ENCODE measurements around the gene LILRA5.
A peak's percentile ranks its signal among the peaks of the same experiment; 100 is the strongest.
"Not testable (repeated sequence)": the region's sequence is repeated elsewhere in the genome, so short reads cannot be mapped to it uniquely, and the experiment has no call there.

Gene LILRA5

DNA sequence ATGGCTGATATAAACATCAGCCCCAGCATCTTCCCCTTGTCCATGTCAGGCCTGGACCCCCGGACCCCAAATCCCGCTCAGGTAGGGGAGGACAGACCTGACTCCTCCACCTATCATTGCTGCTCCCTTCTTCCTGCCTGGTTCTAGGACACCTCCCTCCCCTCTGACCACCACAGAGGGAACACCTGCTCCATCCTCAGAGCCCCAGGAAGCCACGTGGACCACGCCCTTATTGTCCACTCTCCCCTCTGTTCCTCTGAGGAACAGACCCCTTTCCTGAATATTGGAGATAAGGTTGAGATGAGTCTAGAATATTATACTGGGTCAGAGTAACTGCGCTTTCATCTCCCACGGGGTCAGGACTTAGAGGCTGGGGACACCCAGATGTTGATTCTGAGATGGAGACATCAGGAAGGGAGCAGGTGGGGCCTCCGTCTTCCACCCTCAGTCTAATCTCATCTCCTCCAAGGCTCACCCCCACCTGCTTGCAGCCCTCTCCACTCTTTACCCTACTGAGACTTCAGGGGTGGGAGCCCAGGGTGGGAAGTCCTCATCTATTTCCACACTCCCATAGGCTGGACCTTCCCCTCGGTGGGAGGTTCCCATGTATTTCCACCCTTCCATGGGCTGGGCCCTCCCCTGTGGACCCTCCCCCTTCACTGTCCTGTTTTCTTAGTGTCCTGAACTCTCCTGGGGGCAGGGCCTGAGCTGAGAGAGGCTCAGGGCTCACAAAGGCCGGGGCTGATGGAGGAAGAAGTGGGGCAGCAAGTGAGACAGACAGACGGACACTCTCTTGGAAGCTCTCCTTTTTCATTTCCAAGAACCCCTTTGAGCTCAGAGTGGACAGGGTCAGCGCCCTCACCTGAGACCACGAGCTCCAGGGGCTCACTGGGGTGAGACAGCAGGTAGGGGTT, 23.3 kb upstream of the LILRA5 start:
- intact Hi-C loops (cut with DNase I) = no loop called here
- DNase-seq = peak in 3 of 42 donors; percentile 16 to 28 (median 20)

- DNase-seq = peak in 1 of 42 donors; percentile 15
- intact Hi-C loops (cut with DNase I) = no loop called here
These were observed 22.2 kb upstream of the LILRA5 start for GRCh38 chr19:54335164-54335563.

DNA sequence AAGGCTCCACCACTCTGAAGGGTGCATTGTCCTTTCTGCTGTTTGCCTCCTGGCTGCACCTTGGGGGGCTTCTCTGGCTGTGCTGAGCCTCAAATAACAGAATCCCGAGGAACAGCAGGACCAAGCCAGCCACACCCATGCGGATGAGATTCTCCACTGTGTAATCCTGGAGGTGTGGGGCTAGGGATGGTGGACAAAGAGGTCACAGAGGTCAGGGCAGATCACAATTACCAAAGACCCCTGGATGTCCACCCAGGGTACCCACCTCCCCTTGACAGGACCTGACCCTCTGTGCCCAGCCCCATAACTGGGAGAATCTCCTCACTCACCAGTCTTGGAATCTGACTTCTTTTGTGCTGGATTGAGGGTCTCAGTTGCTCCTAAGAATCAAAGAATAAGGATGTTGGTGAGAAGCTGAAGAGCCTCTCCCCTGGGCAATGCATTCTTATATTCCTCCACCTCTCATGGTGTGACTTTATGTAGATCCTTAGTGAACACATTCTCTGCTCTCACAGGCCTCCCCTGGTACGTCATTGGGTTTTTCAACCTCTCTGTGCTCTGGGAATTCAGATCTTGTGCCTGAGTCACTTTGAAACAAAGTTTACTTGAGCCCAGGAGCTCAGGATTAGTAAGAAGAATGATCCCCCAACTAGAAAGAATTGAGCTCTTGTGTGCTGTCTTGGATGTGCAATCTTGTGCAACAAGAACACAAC, 20.8 kb upstream of the LILRA5 start:
- intact Hi-C loops (cut with DNase I) = no loop called here
- DNase-seq = peak in 1 of 42 donors; percentile 2

GRCh38 chr19:54332149-54332548, 19.2 kb upstream of the LILRA5 start:
- intact Hi-C loops (cut with DNase I) = no loop called here
- peak in 1 of 42 donors; percentile 7 for DNase-seq

GRCh38 chr19:54331626-54332025, 18.7 kb upstream of the LILRA5 start:
- intact Hi-C loops (cut with DNase I) = no loop called here
- peak in 1 of 42 donors; percentile 6 for DNase-seq

DNA sequence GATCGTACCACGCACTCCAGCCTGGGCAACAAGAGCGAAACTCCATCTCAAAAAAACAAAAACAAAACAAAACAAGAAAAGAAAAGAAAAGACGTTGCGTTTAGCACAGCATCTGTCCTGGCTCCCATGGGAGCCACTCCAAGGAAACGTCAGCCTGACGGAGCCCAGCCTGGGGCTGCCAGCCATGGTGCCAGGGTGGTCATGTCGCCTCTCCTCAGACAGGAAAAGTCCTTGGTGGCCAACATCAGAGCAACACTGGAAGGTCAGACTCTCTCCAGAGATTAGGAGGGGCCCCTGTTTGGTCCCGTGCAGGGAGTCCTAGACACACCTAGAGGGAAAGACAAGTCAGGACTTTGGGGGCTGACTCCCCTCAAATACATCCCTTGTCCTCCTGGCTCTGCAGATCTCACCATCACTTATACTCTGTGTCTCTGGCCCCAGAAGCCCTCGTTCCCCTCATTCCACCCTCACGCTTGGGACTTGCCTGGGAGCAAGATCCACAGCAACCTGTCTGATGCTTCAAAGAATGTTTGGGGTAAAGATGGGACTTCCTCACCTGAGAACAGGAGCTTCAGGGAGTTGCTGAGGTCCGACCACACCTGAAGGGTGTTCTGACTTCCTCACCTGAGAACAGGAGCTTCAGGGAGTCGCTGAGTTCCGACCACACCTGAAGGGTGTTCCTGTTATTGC, 16.7 kb upstream of the LILRA5 start:
- intact Hi-C loops (cut with DNase I) = loop anchor here (5.0 to 10.0 kb wide), 2 partner anchors 63 to 125 kb away; no protein-coding TSS in a partner anchor
- peak in 1 of 42 donors; percentile 5 for DNase-seq

GRCh38 chr19:54328781-54329180, 15.8 kb upstream of the LILRA5 start:
- intact Hi-C loops (cut with DNase I) = loop anchor here (5.0 to 10.0 kb wide), 2 partner anchors 64 to 126 kb away; no protein-coding TSS in a partner anchor
- not testable (repeated sequence) for DNase-seq

DNA sequence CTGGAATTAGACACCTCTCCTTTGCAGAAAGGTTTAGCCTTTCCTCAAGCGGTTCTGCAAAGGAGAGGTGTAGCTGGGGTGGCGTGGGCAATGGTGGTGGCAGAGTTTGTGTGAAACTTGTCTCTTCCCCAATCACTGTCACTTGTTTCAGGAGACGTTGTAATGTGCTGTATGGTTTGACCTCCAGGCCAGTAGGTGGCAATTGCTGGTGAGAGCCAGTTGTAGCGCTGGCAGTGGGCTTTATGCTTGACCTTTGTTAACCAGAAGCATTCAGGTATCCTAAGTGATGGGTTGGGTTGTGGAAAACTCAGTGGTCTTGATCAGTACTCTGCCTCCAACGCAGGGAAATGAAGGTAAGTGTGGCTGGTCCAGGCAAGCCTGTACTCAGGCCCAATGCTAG, 12.7 kb upstream of the LILRA5 start:
- peak in 1 of 42 donors; percentile 11 for DNase-seq
- intact Hi-C loops (cut with DNase I) = loop anchor here (5.0 to 10.0 kb wide), 2 partner anchors 67 to 129 kb away; no protein-coding TSS in a partner anchor

GRCh38 chr19:54325194-54325621, 12.2 kb upstream of the LILRA5 start:
- intact Hi-C loops (cut with DNase I) = loop anchor here (5.0 to 10.0 kb wide), 2 partner anchors 67 to 130 kb away; no protein-coding TSS in a partner anchor
- peak in 22 of 42 donors; percentile 13 to 79 (median 51) for DNase-seq

DNA sequence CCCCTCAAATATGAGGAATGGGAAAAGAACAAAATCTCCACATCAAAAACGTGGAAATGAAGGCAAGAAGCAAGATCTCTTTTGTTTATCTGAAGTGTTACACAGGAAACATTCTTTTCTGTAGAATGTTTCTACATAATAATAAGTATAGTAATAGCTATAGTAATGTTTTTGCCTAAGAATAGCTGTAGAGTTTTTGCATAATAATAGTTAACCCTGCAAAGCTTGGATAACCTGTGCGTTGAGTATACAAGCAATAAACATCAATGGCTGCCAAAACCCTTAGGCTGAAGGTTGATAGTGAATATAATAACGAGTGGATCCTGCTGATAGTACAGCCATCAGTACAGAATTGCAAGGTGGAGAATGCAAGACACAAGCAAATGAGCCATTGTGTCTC, 11.1 kb upstream of the LILRA5 start:
- no peak for DNase-seq
- intact Hi-C loops (cut with DNase I) = loop anchor here (10.0 kb wide), 1 partner anchor 131 kb away; no protein-coding TSS in a partner anchor

DNA sequence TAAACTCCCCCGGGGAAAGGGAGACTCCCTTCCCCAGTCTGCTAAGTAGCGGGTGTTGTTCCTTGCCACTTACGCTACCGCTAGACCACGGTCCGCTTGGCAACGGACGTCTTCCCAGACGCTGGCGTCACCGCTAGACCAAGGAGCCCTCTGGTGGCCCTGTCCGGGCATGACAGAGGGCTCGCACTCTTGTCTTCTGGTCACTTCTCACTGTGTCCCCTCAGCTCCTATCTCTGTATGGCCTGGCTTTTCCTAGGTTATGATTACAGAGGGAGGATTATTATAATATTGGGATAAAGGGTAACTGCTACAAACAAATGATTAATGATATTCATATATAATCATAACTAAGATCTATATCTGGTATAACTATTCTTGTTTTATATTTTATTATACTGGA, 10.0 kb upstream of the LILRA5 start:
- DNase-seq = peak in 4 of 42 donors; percentile 11 to 51 (median 36)
- intact Hi-C loops (cut with DNase I) = loop anchor here (10.0 kb wide), 1 partner anchor 132 kb away; no protein-coding TSS in a partner anchor

DNA sequence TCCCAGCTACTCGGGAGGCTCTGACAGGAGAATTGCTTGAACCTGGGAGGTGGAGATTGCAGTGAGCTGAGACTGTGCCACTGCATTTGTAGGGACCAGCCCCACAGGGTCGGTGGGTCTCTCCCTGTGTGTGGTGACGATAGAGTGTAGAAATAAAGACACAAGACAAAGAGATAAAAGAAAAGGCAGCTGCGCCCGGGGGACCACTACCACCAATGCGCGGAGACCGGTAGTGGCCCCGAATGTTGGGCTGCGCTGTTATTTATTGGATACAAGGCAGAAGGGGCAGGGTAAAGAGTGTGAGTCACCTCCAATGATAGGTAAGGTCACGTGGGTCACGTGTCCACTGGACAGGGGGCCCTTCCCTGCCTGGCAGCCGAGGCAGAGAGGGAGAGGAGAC, 9.3 kb upstream of the LILRA5 start:
- intact Hi-C loops (cut with DNase I) = loop anchor here (10.0 kb wide), 1 partner anchor 133 kb away; no protein-coding TSS in a partner anchor
- not testable (repeated sequence) for DNase-seq

DNA sequence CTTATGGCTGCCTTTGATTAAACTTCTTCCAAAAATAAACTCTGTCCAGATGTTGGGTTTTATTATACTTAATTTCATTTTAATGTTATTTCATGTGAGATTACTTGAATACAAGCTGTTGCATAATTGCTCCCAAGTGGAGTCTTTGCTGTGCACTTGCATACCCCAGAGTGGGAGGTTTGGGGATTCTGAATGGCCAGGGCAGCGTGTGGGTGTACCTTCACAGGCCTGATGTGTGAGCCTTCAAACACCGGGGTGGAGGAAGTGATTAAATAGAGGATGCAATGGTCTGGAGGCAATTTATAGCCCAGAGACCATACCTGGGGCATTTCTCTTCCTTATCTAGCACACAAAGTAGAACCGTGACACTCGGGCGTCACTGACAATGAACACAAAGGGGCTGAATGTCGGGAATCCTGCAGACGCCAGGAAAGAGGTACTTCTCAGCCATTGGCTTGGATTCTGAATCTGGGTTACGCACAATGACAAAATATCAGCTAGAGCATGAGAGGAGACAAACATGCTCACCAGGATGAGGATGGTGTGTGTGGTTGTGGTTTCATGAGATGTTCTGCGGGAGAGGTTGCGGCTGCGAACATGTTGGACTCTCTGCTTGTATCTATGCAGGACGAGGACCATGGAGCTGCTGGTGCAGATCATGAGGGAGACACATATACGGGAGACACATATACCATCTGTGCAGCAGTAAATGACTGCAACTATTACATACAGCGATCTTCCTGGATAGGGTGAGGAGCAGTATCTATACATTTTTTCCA, 7.1 kb upstream of the LILRA5 start:
- DNase-seq = no peak
- intact Hi-C loops (cut with DNase I) = loop anchor here (10.0 kb wide), 1 partner anchor 135 kb away; no protein-coding TSS in a partner anchor

GRCh38 chr19:54319049-54319448, 6.1 kb upstream of the LILRA5 start:
- DNase-seq = peak in 1 of 42 donors; percentile 12
- intact Hi-C loops (cut with DNase I) = no loop called here

DNA sequence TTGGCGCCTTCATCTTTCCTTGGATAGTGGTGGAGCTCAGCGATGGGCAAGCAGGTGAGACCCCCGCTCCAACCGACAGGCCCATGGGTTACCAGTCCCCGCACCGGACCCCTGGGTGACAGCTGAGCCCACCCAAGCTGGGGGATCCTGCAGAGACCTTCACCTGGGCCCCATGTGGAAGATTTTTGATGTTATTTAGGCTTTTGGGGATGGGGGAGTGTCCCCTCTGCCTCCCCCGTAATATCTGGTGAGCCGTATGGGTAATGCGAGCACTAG, 4.9 kb upstream of the LILRA5 start:
- DNase-seq = peak in 1 of 42 donors; percentile 11

GRCh38 chr19:54317108-54317964, 4.4 kb upstream of the LILRA5 start:
- intact Hi-C loops (cut with DNase I) = no loop called here
- DNase-seq = peak in 2 of 42 donors; percentile 14 to 16

More for the DNA sequence above, 4.9 kb upstream of the LILRA5 start:
- intact Hi-C loops (cut with DNase I) = no loop called here

DNA sequence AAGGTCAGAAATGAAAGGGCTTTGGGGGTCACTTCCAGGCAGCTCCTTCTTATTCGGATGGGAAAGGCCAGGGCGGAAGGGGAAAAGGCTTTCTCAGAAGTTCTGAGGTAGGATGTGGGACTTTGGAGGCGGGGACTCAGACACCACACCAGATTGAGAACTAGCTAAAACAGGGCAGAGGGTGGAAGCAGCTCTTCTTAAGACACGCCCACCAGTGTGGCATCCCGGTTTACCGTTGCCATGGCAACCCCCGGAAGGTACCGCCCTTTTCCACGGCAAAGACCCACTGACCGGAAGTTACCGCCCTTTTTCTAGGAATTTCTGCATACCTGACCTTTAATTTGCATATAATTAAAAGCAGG, 3.8 kb upstream of the LILRA5 start:
- DNase-seq = peak in 9 of 42 donors; percentile 28 to 53 (median 41)

More for the DNA sequence above, 3.8 kb upstream of the LILRA5 start:
- intact Hi-C loops (cut with DNase I) = no loop called here

Measured in head of caudate nucleus (tissue), 42 donors.